Ishikawa (cell line): ENCODE measurements around the gene GK2.

Experiments used
- CEBPB ChIP-seq: IDR thresholded peaks from 2 replicates; pipeline ENCODE4 v1.6.1; 2012
- CREB1 ChIP-seq: IDR thresholded peaks from 2 replicates; pipeline ENCODE4 v1.6.1; 2012; ENCODE audit warnings: low read depth
- EGR1 ChIP-seq: IDR thresholded peaks from 2 replicates; pipeline ENCODE4 v1.6.1; 2012
- EP300 ChIP-seq: IDR thresholded peaks from 2 replicates; pipeline ENCODE4 v1.6.1; 2012; ENCODE audit warnings: borderline replicate concordance
- FOXM1 ChIP-seq: IDR thresholded peaks from 2 replicates; pipeline ENCODE4 v1.6.1; 2012; ENCODE audit warnings: low read depth, borderline replicate concordance
- NFIC ChIP-seq: IDR thresholded peaks from 2 replicates; pipeline ENCODE4 v1.6.1; 2012
- RAD21 ChIP-seq: IDR thresholded peaks from 2 replicates; pipeline ENCODE4 v1.6.1; 2012; ENCODE audit warnings: low read depth
- TAF1 ChIP-seq: IDR thresholded peaks from 2 replicates; pipeline ENCODE4 v1.6.1; 2012; ENCODE audit warnings: low read depth, mild to moderate bottlenecking
- TCF12 ChIP-seq: IDR thresholded peaks from 2 replicates; pipeline ENCODE4 v1.6.1; 2012; ENCODE audit warnings: low read depth
- TEAD4 ChIP-seq: IDR thresholded peaks from 2 replicates; pipeline ENCODE4 v1.6.1; 2012
- YY1 ChIP-seq: IDR thresholded peaks from 2 replicates; pipeline ENCODE4 v1.6.1; 2012; ENCODE audit warnings: low read depth
- ZBTB7A ChIP-seq: IDR thresholded peaks from 2 replicates; pipeline ENCODE4 v1.6.1; 2012; ENCODE audit warnings: low read depth
- TF ChIP-seq, protein P1 (sequence below): IDR thresholded peaks from 2 replicates; pipeline ENCODE4 v1.6.1; 2012
- TF ChIP-seq, protein P2 (sequence below): IDR thresholded peaks from 2 replicates; pipeline ENCODE4 v1.6.1; 2012; ENCODE audit warnings: low read depth, mild to moderate bottlenecking
- TF ChIP-seq, protein P3 (sequence below): IDR thresholded peaks from 2 replicates; pipeline ENCODE4 v1.6.1; 2012

The GK2 gene

DNA sequence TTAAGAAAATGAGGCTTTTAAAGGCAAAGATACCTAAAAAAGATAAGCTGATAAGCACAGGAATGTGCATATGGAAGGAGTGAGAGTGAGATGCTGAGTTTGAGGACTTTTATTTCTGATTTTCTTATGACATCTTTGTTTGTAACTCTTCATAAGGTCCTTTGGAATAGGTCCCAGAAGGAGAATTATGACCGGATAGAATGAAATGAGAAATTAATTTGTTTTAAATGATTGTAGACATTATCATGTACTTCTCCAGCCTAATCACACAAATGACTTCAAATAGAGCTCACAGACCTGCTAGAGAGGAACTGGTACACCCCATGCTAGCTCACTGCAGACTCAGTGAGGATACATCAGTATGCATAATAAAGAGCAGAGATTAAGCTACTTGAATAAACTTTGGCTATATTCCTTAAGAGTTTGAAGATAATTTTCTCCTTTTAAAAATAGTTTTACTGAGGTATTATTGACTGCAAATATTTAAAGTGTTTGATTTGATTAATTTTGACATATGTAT is 5.6 kb downstream of the GK2 start:
- TF ChIP-seq, protein P1, sequence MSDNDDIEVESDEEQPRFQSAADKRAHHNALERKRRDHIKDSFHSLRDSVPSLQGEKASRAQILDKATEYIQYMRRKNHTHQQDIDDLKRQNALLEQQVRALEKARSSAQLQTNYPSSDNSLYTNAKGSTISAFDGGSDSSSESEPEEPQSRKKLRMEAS, result no peak
- TF ChIP-seq TEAD4, result no peak
- no peak for TF ChIP-seq EP300
- no peak for TF ChIP-seq TCF12
- TF ChIP-seq NFIC, result no peak

DNA sequence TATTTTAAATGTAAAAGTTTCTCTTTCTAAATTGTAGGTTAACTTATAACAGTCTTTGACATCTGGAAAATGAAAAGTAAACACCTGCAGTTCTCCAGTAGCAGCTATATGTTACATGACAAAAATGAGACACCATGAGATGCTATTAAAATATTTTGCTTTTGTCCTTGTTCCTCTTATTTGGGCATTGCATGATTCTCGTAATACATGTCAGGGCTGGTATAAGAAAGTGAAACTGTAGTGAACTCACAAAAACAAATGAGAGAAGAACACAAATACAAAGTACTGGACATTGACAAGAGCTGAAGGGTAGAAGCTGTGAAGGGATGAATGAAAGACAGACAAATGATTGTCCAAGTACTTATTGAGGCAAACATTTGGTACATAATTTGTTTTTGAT is 9.0 kb downstream of the GK2 start:
- TF ChIP-seq FOXM1 (no peak), RAD21 (no peak), EP300 (no peak), TEAD4 (no peak), EGR1 (no peak), CEBPB (no peak), TAF1 (no peak), ZBTB7A (no peak)
- TF ChIP-seq, protein P2, sequence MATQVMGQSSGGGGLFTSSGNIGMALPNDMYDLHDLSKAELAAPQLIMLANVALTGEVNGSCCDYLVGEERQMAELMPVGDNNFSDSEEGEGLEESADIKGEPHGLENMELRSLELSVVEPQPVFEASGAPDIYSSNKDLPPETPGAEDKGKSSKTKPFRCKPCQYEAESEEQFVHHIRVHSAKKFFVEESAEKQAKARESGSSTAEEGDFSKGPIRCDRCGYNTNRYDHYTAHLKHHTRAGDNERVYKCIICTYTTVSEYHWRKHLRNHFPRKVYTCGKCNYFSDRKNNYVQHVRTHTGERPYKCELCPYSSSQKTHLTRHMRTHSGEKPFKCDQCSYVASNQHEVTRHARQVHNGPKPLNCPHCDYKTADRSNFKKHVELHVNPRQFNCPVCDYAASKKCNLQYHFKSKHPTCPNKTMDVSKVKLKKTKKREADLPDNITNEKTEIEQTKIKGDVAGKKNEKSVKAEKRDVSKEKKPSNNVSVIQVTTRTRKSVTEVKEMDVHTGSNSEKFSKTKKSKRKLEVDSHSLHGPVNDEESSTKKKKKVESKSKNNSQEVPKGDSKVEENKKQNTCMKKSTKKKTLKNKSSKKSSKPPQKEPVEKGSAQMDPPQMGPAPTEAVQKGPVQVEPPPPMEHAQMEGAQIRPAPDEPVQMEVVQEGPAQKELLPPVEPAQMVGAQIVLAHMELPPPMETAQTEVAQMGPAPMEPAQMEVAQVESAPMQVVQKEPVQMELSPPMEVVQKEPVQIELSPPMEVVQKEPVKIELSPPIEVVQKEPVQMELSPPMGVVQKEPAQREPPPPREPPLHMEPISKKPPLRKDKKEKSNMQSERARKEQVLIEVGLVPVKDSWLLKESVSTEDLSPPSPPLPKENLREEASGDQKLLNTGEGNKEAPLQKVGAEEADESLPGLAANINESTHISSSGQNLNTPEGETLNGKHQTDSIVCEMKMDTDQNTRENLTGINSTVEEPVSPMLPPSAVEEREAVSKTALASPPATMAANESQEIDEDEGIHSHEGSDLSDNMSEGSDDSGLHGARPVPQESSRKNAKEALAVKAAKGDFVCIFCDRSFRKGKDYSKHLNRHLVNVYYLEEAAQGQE, result no peak
- TF ChIP-seq, protein P1, result no peak
- TF ChIP-seq, protein P3, sequence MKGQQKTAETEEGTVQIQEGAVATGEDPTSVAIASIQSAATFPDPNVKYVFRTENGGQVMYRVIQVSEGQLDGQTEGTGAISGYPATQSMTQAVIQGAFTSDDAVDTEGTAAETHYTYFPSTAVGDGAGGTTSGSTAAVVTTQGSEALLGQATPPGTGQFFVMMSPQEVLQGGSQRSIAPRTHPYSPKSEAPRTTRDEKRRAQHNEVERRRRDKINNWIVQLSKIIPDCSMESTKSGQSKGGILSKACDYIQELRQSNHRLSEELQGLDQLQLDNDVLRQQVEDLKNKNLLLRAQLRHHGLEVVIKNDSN, result no peak

DNA sequence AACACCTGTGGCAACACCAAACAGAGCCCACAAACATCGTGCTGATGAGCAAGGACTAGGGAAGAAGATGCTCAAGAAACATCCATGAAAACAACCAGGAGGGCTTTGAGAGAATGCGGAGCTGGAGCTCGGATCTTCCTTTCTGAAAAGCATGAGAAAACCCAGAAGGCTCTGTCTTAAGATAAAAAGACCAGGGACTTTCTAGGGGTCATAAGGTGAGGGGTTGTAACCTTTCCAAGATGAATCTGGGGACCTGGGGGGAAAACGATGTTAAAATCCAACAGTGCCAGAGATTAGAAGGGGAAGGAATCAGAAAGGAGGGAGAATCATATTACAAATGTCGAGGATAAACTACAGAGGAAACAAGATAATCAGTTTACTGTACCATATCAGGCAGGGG is 10.1 kb downstream of the GK2 start:
- TF ChIP-seq CEBPB (no peak), TAF1 (no peak), CREB1 (no peak)

DNA sequence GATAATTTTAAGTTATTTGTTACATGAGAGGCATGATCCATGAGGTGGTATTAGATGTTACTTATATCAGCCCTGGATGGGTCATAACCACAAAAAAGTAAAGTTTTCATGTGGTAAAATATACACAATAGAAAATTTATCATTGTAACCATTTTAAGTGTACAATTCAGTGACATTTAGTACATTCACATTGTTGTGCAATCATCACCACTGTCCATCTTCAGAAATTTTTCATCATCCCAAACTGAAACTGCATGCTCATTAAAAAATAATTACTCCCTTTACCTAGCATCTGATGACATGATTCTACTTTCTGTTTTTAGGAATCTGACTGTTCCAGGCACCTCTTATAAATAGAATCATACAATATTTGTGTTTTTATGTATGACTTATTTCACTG is 11.2 kb downstream of the GK2 start:
- no peak for TF ChIP-seq TAF1
- TF ChIP-seq CEBPB, result no peak
- no peak for TF ChIP-seq TEAD4
- TF ChIP-seq, protein P3, result no peak
- TF ChIP-seq NFIC, result no peak
- TF ChIP-seq, protein P2, result no peak
- no peak for TF ChIP-seq FOXM1
- no peak for TF ChIP-seq ZBTB7A
- no peak for TF ChIP-seq CREB1
- TF ChIP-seq, protein P1, result no peak
- TF ChIP-seq YY1, result no peak
- TF ChIP-seq TCF12, result no peak
- no peak for TF ChIP-seq EP300

DNA sequence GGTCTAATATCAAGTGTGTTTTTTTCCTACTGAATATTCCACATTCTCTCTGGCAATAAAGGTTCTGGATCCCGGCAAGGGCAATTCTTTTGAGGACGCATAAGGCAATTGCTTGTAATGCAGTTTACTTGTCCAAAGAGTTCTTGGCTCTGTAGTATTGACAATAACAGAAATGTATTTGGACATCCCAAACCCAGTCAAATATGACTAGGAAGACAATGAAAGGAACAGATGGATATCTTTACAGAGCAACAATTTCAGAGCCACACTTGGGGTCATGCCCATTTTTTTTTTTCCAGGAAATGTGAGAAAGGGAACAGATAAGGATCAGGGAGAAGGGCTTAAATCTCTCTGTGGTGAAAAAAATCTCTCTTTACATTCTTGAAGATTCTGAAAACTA is 12.2 kb downstream of the GK2 start:
- no peak for TF ChIP-seq RAD21
- TF ChIP-seq CREB1, result no peak

DNA sequence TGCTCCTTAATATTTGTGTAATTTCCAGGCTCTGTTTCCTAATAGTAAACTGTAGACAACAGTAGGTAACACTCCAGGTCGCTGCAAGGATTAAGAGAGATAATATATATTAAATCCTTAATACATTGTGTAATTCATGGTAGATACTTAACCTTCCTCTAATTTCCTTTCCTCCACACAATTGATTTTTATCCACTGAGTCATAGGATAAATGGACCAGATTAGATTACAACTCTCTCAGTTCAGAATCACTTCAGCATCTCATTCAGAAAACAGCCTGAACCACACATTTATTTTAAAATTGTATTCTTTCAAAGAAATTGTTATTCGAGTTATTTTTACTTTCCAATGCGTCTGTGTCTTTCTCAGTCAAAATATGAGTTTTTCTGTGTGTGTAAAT is 17.1 kb downstream of the GK2 start:
- TF ChIP-seq CEBPB, result no peak
- no peak for TF ChIP-seq TEAD4
- TF ChIP-seq, protein P3, result no peak
- TF ChIP-seq EP300, result no peak
- no peak for TF ChIP-seq YY1
- TF ChIP-seq ZBTB7A, result no peak
- no peak for TF ChIP-seq TAF1

DNA sequence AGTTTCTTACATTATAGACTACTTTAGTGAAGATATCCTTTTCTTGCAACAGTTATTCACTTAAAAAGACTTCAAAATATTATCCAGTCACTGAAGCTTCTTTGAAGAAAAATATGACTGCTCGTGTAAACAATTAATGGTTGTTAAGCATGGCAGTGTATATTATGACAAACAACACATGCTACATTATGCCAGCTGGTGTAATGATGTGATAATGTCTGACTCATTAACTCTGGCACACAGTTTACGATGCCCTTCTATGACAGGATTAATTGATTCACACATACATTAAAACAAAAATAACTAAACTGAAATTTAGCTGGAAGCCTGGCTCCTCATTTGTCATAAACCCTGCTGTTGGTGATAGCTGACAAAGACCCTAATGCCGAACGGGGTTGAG is 22.4 kb downstream of the GK2 start:
- TF ChIP-seq EP300 (no peak), ZBTB7A (no peak), CEBPB (no peak), TCF12 (no peak)
